ENCODE measurements around the gene IDUA.

DNA sequence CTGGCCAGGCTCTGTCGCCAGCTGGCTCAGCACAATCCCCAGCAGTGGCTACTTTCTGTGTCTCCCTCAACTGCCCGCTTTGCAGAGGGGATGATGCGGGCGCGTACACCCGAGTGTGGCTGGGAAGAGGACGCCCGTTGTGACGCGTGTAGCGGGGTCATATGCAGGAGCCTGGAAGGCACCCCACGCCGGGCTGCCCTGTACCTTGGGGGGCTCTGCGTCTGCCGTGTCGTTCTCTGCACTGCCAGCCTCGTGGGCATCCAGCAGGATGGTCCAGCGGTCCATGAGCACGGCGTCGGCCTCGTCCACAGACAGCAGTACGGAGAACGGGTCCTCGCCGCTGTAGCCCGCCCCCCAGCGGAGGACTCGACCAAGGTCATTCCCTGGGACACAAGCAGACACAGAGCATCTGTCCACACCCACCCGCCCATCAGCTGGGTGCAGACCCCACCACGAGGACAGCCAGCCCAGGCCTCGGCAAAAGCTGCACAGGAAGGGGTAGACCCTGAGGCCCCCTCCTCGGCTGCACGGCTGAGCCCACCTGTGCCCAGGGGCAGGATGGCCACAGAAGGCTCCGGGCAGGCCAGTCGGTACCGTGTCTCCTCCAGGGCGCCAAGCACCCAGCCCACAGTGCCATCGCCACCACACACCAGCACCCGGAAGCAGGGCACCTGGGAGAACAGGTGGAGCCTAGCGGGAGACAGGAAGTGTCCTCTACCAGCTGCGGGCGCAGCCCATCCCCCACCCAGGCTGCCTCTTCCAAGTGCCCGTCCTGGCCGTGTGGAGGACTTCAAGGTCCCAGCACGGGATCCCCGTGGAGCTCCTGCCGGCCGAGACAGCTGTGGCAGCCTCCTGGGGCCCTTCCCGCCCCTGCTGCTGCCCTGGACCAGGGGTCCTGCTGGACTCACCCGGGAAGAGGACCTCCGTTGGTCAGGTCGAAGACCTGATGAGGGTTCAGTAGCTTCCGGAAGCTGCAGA, 24.3 kb upstream of the IDUA start:
- TF ChIP-seq, protein P1, sequence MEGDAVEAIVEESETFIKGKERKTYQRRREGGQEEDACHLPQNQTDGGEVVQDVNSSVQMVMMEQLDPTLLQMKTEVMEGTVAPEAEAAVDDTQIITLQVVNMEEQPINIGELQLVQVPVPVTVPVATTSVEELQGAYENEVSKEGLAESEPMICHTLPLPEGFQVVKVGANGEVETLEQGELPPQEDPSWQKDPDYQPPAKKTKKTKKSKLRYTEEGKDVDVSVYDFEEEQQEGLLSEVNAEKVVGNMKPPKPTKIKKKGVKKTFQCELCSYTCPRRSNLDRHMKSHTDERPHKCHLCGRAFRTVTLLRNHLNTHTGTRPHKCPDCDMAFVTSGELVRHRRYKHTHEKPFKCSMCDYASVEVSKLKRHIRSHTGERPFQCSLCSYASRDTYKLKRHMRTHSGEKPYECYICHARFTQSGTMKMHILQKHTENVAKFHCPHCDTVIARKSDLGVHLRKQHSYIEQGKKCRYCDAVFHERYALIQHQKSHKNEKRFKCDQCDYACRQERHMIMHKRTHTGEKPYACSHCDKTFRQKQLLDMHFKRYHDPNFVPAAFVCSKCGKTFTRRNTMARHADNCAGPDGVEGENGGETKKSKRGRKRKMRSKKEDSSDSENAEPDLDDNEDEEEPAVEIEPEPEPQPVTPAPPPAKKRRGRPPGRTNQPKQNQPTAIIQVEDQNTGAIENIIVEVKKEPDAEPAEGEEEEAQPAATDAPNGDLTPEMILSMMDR (IDR thresholded peaks at IDR 0.05; ENCODE audit: insufficient read depth, low read length, poor library complexity, severe bottlenecking), result no peak
- TF ChIP-seq EZH2phosphoT487 (conservative IDR thresholded peaks at IDR 0.05; ENCODE audit: low read length), result no peak

Data from SU-DHL-6 (cell line).